HG03457 (cell line): ENCODE results near the gene MST1R.
"Not testable (repeated sequence)": the region's sequence is repeated elsewhere in the genome, so short reads cannot be mapped to it uniquely, and the experiment has no call there.

Source experiments
- ATAC-seq: cut with Tn5 transposase; IDR thresholded peaks from one replicate; pipeline ENCODE4 v1.9.1; 2021; ENCODE audit warnings: moderate number of reproducible peaks; ENCODE audit not compliant: unreplicated experiment

The MST1R gene

DNA sequence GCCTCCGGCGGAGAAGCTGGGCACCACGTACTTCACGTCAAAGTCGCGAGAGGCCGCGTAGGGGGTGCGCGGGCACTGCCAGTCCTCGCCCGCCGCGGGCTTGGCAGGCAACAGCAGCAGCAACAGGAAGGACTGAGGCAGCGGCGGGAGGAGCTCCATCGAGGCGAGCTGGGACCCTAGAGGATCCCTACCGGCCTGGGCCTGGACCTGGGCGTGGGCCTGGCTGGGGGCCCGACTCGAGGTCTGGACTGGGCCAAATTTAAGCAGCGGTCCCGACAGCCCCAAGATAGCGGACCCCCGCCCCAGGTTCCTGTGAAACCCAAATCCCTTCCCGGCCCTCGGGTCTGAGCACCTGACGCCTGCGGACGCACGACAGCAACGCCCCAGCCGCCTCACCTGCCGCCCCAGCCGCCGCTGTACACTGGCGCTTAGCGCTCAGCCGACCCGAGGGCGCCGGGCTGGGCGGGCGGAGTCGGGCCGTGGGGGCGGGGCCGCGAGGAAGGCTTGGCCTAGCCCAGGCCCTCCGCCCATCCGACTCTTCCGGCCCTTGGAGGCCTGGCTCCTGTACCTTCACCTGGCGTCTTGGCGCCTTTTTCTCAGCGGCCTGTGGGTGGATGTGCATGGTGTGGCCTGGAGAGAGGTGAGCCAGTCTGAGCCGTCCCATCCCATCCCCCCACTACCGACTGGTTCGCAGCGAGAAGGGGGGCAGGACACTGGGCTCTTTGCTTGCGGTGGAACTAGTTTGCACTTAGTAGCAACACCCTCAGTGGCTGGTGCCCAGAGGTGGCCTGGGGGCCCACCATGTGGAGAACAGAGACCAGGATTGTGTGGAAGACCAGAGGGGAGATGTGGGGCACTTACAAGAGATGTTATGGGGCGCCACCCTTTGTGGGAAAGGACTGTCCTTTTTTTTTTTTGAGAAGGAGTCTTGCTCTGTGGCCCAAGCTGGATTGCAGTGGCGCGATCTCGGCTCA is at the start of gene MST1R:
MST1R (minus strand) TSS at position 423 of the 974 bp plus-strand sequence; CDS start at position 159, 264 bp downstream.
- ATAC-seq, result no peak

DNA sequence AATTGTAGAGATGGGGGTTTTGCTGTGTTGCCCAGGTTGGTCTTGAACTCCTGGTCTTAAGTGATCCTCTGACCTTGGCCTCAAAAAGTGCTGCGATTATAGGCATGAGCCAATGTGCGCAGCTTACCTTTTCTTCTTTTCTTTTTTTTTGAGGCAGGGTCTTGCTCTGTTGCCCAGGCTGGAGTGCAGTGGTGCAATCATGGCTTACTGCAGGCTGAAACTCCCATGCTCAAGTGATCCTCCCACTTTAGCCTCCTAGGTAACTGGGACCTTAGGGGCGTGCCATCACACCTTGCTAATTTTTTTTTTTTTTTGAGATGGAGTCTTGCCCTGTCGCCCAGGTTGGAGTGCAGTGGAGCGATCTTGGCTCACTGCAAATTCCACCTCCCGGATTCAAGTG is 49.3 kb upstream of the MST1R start:
- no peak for ATAC-seq

DNA sequence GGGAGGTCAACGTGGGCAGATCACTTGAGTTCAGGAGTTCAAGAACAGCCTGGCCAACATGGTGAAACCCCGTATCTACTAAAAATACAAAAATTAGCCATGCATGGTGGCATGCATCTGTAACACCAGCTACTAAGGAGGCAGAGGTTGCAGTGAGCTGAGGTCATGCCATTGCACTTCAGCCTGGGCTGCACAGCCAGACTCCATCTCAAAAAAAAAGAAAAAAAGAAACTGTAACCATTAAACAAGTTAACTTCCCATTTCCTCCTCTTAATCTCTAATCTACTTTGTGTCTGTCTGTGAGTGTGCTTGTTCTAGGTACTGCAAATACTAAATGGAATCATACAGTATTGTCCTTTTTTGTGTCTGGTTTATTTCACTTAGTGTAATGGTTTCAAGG is 39.0 kb upstream of the MST1R start:
- ATAC-seq, result no peak

DNA sequence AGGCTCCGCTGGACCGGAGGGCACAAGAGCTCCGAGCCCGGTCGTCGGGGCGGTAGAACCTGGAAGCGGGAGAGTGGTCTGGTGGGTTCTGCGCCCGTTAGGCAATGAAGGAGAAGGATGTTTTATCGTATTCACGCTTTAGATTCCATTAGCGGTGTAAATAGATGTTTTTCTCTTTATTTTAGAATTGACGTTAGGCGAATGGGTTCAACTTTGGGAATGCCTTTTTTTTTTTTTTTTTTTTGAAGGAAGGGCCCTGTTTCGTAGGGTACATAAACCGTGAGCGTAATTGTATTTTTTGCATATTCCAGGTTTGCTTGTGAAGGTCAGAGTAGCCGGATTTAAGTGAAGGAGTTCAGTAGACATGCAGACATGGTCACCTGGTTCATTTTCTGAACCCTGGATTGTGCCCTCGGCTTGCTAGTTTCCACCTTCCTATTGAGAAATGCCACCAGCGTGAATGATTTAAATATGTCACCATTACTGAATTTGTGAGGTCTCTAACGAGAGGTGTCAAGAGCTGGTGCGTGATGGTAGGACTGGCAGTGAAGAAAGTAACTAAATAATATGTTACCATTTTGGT is 37.1 kb upstream of the MST1R start:
- no peak for ATAC-seq

DNA sequence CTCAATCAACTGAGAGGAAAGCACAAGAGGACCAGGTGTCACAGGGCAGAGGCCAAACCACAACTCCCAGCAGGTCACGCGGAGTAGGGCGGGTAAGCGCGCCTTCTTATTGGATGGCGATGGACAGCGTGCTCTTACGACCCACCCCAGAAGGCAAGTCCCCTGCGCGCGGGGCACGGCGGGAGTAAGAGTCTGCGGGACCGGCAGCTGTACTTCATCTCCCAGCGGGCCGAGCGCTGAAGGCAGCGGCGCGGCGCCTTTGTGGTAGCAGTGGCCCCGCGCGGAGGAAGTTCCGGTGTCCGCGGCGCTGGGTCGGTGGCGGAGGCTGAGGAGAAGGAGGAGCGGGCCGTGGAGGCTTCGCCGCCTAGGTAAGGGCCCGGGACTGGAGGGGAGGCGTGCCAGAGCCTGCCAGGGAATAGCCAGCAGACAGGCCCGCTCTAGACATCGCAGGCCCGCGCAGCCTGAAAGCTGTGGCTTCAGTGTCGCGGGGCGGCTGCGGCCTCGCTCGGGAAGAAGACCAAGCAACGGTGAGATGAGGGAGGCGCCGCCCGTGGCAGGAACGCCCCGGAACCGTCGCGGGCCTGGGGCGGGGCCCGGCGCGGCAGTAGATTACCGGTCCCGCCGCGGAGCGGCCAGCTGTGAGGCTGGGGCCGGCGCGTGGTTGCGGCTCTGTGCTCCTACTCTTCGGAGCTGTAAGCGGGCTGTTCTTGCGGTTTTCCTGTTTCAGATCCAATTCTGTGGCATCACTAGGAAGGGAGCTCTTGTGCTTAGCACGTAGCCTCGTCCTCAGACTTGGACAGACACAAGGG is 36.4 kb upstream of the MST1R start, which contains the start of gene RBM6:
RBM6 (plus strand) TSS at position 293 of the 809 bp plus-strand sequence. CDS start 22,492 bp downstream, outside the sequence.
- peak; percentile 84 for ATAC-seq

DNA sequence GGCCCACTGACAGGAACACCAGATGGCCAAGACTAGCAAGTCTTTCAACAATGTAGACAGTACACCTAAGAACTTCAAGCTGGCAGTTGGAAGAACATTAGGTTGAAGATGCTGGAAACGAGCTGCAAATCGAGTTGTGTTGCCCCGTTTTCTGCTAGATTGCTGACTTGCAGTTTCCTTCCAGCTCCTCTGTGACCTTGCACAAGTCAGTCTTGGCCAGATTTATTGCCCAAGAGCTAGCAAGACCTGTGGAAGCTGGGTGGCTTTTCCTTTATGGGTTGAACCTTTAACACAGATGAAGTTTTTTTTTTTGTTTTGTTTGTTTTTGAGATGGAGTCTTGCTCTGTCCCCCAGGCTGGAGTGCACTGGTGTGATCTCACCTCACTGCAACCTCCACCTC is 33.4 kb upstream of the MST1R start:
- ATAC-seq, result no peak

DNA sequence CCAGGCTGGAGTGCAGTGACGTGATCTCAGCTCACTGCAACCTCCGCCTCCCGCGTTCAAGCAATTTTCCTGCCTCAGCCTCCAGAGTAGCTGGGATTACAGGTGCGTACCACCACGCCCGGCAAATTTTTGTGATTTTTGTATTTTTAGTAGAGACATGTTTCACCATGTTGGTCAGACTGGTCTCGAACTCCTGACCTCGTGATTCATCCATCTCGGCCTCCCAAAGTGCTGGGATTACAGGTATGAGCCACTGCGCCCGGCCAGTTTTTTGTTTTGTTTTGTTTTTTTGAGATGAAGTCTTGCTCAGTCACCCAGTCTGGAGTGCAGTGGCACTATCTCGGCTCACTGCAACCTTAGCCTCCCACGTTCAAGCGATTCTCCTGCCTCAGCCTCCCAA is 28.6 kb upstream of the MST1R start:
- not testable (repeated sequence) for ATAC-seq

DNA sequence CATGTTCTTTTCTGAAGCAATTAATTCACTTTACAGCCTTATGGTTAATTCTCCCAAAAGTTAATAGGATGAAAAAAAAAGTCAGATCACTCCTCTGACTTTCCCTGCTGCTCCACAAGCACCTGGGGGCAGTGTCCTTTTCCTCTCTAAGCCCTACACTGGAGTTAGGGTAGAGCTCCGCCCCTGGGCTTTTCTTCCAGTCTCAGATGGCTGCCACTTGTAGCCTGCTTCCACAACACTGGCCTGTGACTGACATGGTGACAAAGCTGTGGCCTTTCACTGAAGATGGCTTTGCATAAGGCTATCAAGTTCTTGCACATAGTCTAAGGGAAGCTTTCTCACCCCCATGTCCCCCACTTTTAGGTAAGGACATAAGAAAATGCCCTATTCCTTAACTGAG is 27.2 kb upstream of the MST1R start:
- ATAC-seq, result no peak

DNA sequence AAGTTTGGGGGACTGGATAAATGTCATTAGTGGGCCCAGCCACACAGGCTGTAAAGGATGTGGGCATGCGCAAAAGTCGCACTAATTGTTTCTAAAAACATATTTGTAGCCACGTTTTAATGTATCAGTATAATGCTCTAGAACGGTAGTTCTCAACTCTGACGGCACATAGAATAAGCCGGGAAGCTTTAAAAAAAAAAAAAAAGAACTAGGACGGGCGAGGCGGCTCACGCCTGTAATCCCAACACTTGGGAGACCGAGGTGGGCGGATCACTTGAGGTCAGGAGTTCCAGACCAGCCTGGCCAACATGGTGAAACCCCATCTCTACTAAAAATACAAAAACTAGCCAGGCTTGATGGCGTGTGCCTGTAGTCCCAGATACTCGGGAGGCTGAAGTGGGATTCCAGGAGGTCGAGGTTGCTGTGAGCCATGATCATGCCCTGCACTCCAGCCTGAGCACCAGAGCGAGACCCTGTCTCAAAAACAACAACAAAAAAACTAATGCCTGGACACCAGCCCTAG is 26.6 kb upstream of the MST1R start:
- no peak for ATAC-seq

DNA sequence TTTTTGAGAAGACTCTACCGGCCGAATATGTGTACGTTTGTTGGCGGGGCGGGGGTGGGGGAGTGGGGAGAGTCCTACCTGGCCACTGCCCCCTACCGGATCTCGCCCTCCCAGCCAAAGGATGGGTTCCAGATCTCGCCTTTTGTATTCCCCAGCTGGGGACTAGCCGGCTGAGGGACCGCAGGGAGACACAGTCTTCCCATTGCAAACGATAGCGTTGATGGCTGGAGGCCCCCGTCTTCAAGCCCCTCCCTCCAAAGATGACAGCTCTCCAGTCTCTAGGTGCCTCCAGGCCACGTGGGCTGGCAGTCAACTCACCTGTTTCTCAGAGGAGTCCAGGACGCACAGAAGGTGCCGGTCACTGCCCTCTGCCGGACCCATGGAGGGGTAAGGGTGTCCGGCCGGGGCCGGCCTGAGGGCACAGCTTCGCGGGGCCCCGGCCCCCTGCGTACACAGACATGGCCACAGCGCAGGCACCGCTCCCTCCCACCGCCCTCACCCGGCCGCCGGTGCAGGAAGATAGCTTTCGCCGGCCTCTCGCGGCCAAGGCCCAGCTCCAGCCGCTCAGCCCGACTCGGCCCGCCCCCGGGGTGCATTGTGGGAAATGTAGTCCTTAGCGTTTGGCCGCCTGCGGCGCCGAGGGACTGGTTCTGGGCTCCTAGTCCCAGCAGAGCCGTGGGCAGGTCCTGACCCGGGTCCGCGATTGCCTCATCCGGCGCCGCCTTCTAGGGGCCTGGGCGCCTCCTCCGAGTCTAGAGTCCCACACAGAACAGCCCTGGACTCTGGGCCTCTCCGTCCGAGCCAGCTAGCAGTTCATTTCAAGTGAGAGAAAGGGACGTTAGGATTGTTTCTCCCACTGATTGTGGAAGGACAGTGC is 25.9 kb upstream of the MST1R start, which contains the start of gene MON1A:
MON1A (minus strand) TSS at position 521 of the 877 bp plus-strand sequence. CDS start 16,465 bp downstream, outside the sequence.
- peak; percentile 63 for ATAC-seq

DNA sequence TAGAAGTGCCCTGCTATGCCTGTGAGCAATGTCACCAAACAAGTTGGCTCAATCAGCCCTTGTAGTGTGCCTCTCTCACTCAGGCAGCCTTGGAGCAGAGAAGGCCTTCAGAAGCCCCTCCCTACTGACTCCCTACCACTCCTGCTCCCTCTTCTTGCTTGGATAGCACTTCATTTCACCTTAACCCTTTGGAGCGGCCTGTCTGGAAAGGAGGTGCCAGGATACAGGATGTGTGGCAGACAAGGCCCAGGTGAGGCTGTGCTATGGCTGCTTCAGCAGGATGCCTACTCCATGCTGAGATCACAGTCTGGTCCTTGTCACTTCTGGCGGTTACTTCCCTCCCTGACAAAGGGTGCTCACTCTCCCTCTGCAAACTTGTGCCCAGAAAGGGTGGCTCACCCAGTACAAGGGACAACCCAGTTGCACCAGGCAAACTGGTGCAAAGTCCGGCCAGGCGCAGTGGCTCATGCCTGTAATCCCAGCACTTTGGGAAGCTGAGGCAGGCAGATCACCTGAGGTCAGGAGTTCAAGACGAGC is 24.9 kb upstream of the MST1R start:
- no peak for ATAC-seq

DNA sequence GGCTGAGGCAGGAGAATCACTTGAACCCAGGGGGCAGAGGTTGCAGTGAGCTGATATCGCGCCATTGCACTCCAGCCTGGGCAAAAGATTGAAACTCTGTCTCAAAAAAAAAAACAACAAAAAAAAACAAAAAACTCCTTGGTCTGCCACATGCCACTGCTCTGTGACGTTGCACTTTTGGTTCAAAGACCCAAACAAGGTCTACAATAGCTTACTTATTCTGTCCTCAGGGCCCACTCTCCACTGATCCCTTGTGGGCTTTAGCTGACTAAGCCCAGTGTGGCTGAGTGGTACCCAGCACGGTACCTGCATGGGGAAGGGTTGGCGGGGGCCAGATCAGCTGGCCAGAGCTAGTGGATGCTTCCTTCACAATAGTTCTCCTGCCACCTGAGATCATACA is 24.1 kb upstream of the MST1R start:
- ATAC-seq, result no peak

DNA sequence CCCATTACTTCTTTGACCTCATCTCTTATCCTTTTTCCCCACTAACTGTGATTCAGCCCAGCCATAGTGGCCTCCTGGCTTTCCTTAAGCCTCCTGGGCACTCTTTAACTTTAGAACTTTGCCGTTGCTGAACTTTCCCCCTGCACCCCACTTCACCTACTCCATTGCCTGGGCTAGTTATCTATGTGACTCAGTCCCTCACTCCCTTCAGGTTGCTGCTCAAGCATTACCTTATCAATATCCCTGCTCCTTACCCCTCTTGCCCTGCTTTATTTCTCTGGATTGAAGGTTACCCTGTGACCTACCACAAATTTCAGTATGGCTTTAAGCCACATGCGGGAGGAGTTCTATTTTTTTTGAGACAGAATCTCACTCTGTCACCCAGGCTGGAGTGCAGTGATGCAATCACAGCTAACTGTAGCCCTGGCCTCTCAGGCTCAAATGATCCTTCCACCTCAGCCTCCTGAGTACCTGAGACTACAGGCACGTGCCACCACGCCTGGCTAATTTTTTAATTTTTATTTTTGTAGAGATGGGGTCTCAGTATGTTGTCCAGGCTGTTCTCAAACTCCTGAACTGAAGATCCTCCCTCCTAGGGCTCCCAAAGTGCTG is 22.6 kb upstream of the MST1R start:
- ATAC-seq, result no peak

DNA sequence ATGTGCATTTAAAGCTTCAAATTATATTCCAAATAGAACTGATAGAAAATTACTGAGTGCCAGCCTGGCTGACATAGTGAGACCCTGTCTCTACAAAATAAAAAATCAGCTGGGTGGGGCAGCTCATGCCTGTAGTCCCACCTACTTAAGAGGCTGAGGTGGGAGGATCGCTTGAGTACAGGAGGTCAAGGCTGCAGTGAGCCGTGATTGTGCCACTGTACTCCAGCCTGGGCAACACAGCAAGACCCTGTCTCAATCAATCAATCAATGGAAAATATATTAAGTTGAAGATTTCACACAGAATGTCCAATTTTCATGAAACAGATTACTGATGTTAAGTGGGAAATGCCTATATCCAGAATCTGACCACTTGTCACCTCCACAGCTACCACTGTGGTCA is 21.8 kb upstream of the MST1R start:
- no peak for ATAC-seq

DNA sequence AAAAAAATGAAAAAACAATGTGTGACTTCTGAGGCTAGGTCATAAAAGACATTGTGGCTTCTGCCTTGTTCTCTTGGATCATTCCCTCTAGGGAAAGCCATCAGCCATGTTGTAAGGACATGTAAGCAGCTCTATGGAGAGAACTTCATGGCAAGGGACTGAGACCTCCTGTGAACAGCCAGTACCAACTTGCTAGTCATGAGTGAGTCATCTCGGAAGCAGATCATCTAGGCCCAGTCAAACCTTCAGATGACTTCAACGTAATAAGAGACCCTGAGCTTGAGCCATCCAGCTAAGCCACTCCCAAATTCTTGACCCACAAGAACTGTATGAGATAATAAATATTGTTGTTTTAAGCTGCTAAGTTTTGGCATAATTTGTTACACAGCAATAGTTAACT is 21.0 kb upstream of the MST1R start:
- no peak for ATAC-seq

DNA sequence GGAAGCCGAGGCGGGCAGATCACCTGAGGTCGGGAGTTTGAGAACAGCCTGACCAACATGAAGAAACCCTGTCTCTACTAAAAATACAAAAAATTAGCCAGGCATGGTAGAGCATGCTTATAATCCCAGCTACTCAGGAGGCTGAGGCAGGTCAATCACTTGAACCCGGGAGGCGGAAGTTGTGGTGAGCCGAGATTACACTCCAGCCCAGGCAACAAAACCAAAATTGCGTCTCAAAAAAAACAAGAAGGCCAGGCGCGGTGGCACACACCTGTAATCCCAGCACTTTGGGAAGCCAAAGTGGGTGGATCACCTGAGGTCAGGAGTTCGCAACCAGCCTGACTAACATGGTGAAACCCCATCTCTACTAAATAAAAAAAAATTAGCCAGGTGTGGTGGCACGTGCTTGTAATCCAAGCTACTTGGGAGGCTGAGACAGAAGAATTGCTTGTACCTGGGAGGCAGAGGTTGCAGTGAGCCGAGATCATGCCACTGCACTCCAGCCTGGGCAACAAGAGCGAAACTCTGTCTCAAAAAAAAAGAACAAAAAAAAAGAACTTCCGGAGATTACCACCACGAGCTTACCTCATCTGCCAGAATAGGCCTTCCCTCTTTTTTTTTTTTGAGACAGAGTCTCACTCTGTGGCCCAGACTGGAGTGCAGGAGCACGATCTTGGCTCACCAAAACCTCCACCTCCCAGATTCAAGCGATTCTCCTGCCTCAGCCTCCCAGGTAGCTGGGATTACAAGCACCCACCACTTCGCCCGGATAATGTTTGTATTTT is 14.3 kb upstream of the MST1R start:
- not testable (repeated sequence) for ATAC-seq

DNA sequence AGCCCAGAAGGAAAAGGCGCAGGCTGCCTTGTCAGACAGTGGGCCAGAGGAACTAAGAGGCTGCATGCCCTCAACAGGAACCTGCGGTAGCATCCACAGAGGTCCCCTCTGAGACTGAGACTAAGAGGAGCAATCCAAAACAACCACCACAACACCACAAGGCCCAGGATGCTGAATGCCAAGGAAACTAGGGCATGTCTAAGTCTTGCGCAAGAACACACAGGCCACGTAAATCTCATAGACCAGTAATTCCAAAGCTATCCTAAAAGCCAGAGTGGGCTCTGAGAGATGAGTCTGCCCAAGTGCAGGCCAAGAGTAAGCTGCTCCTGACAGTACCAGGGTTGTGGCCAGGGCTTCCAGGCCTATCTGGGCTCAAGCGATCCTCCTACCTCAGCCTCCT is 13.0 kb upstream of the MST1R start:
- no peak for ATAC-seq

DNA sequence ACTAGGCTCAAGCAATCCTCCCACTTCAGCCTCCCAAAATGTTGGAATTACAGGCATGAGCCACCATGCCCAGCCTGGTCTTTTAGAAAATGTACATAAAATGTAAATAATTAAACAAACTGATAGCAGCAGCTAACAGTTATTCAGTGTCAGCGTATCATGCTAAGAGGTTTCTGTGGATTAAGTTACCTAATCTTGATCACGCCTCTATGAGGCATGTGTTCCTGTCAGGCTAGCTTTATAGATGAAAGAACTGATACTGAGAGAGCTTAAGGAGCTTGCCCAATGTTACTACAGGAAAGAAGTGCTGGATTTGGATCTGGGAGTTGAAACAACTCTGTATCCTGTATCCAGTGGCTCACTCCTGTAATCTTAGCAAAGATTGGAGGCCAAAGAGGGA is 11.2 kb upstream of the MST1R start:
- no peak for ATAC-seq
